Sigmoid colon (tissue), 7 donors: Measurements from ENCODE around the gene CERS6. TPM values are rescaled to one million over a fixed set of nuclear protein-coding genes. Genes with fewer than 3 reads are reported as not detected.

ENCODE experiments used
- DNase-seq: peaks from one replicate; pipeline ENCODE4 v3.0.0-alpha.2; 2019
- H3K27ac ChIP-seq, 4 donors: fragments of 200-600 bp; sonication (generic); one replicate each; pipeline ENCODE4 v1.5.1; 2016 to 2019; ENCODE audit warnings: mild to moderate bottlenecking in 1 of 4
- H3K27me3 ChIP-seq, 3 donors: fragments of 200-600 bp; sonication (generic); one replicate each; pipeline ENCODE4 v1.5.1; 2019; ENCODE audit warnings: mild to moderate bottlenecking in 1 of 3
- H3K36me3 ChIP-seq, 4 donors: fragments of 200-600 bp; sonication (generic); one replicate each; pipeline ENCODE4 v1.5.1; 2016 to 2019
- H3K4me1 ChIP-seq, 4 donors: fragments of 200-600 bp; sonication (generic); one replicate each; pipeline ENCODE4 v1.5.1; 2017 to 2019
- H3K4me3 ChIP-seq, 4 donors: fragments of 200-600 bp; sonication (generic); one replicate each; pipeline ENCODE4 v1.5.1; 2017 to 2019; ENCODE audit warnings: mild to moderate bottlenecking in 2 of 4, moderate library complexity in 1 of 4
- H3K9me3 ChIP-seq, 4 donors: fragments of 200-600 bp in 3 of 4; sonication (generic) in 3 of 4; one replicate each; pipeline versions ENCODE4 v1.5.1 to v1.6.1; 2013 to 2019
- CTCF ChIP-seq, 4 experiments: fragments of 450-650 bp in 3 of 4; fragments of 200-600 bp in 1 of 4; IDR thresholded peaks; one replicate each; pipeline ENCODE4 v1.5.1; 2016 to 2019; ENCODE audit warnings: antibody characterized with exemption in 4 of 4, mild to moderate bottlenecking in 3 of 4, moderate library complexity in 2 of 4
- EP300 ChIP-seq, 4 donors: sonication (generic); formaldehyde crosslinking; IDR thresholded peaks; one replicate each; pipeline ENCODE4 v1.6.1; 2017; ENCODE audit warnings: antibody characterized with exemption in 4 of 4
- POLR2A ChIP-seq, 2 donors: fragments of 450-650 bp; IDR thresholded peaks; one replicate each; pipeline ENCODE4 v1.6.1; 2016; ENCODE audit warnings: antibody characterized with exemption in 2 of 2, mild to moderate bottlenecking in 2 of 2, moderate library complexity in 2 of 2
- POLR2AphosphoS5 ChIP-seq, 4 donors: sonication (generic); formaldehyde crosslinking; IDR thresholded peaks; one replicate each; pipeline ENCODE4 v1.6.1; 2017; ENCODE audit warnings: antibody characterized with exemption in 4 of 4
- WGBS, 2 donors: extraction: QIAGEN DNeasy Blood & Tissue Kit; methylation state at CpG; one replicate each; pipeline ENCODE4 v1.1.7; 2013; 5-methylcytosine and 5-hydroxymethylcytosine counted together
- intact Hi-C: fragments of 100-400 bp; cut with DNase I; formaldehyde crosslinking; loops from one replicate; pipeline ENCODE4 v1.15.1; 2023
- polyA plus RNA-seq, 3 donors: library from polyadenylated mRNA; stranded (reverse); fragments of 200-250 nt; gene quantifications; one replicate each; pipeline ENCODE4 v1.2.3, GENCODE V29; 2013
- total RNA-seq, 4 donors: library from RNA; depleted of rRNA; stranded (reverse); fragments of >200 nt; gene quantifications; one replicate each; pipeline ENCODE4 v1.1.0, GENCODE V29; 2016
- donor health status: healthy with polysubstance abuse.
- donor health status: Bipolar disorder and iron deficiency.
- donor health status: healthy.

CERS6 gene
- total and polyA plus RNA-seq, 7 donors = 4.4 to 21.0 (median 11.2) TPM

GRCh38 chr2:168613551-168613950, 157.5 kb downstream of the CERS6 start:
- 90 to 94% methylated on average over 2 of the region's 2 CpGs for WGBS, 2 donors

GRCh38 chr2:168614172-168615018, 158.3 kb downstream of the CERS6 start:
- Histone ChIP-seq H3K4me3 (no peak overlapping the region), H3K27me3 (no peaks in the 10 kb centered on the region), H3K27ac (no peak overlapping the region), H3K4me1 (peaks cover 0 to 16% (median 14%) of the 10 kb centered on the region in 4 donors), H3K9me3 (no peaks in the 10 kb centered on the region), H3K36me3 (no peaks in the 10 kb centered on the region)
- WGBS, 2 donors = 59 to 62% methylated on average over 3 of the region's 3 CpGs
- no peak for DNase-seq
- intact Hi-C loops = no loop called here
- TF ChIP-seq CTCF (IDR thresholded peaks at IDR 0.05) (no peak), POLR2AphosphoS5 (IDR thresholded peaks at IDR 0.05) (no peak), EP300 (IDR thresholded peaks at IDR 0.05) (no peak), POLR2A (IDR thresholded peaks at IDR 0.05) (no peak)

More at GRCh38 chr2:168613551-168613950, 157.5 kb downstream of the CERS6 start:
- no peaks in the 10 kb centered on the region for H3K9me3 ChIP-seq
- no peak for DNase-seq
- intact Hi-C loops = no loop called here
- H3K27me3 ChIP-seq = no peaks in the 10 kb centered on the region
- H3K27ac ChIP-seq = no peak overlapping the region
- no peaks in the 10 kb centered on the region for H3K36me3 ChIP-seq
- peaks cover 0 to 16% (median 14%) of the 10 kb centered on the region in 4 donors for H3K4me1 ChIP-seq
- TF ChIP-seq EP300 (IDR thresholded peaks at IDR 0.05) (no peak), CTCF (IDR thresholded peaks at IDR 0.05) (no peak), POLR2A (IDR thresholded peaks at IDR 0.05) (no peak), POLR2AphosphoS5 (IDR thresholded peaks at IDR 0.05) (no peak)
- H3K4me3 ChIP-seq = no peak overlapping the region

GRCh38 chr2:168620554-168620953, 164.5 kb downstream of the CERS6 start:
- intact Hi-C loops = no loop called here
- H3K4me1 ChIP-seq = no peaks in the 10 kb centered on the region
- no peak for DNase-seq
- TF ChIP-seq CTCF (IDR thresholded peaks at IDR 0.05) = no peak
- no peak for TF ChIP-seq EP300 (IDR thresholded peaks at IDR 0.05)
- TF ChIP-seq POLR2A (IDR thresholded peaks at IDR 0.05) = no peak
- TF ChIP-seq POLR2AphosphoS5 (IDR thresholded peaks at IDR 0.05) = no peak
- no peak overlapping the region for H3K4me3 ChIP-seq
- no peaks in the 10 kb centered on the region for H3K36me3 ChIP-seq
- 95 to 96% methylated on average over 2 of the region's 2 CpGs for WGBS, 2 donors
- H3K27me3 ChIP-seq = no peaks in the 10 kb centered on the region
- no peaks in the 10 kb centered on the region for H3K9me3 ChIP-seq
- no peak overlapping the region for H3K27ac ChIP-seq

- Histone ChIP-seq H3K27ac (no peak overlapping the region), H3K4me1 (no peaks in the 10 kb centered on the region), H3K9me3 (no peaks in the 10 kb centered on the region), H3K27me3 (no peaks in the 10 kb centered on the region), H3K36me3 (no peaks in the 10 kb centered on the region), H3K4me3 (no peak overlapping the region)
- DNase-seq = no peak
- intact Hi-C loops = no loop called here
- 19 to 75% methylated on average over 1 of the region's 1 CpG for WGBS, 2 donors
- TF ChIP-seq CTCF (IDR thresholded peaks at IDR 0.05) (no peak), POLR2AphosphoS5 (IDR thresholded peaks at IDR 0.05) (no peak), POLR2A (IDR thresholded peaks at IDR 0.05) (no peak), EP300 (IDR thresholded peaks at IDR 0.05) (no peak)
Observed at GRCh38 chr2:168622559-168622958, 166.5 kb downstream of the CERS6 start.
